Measurements from ENCODE around the gene OPCML.

Gene OPCML

DNA sequence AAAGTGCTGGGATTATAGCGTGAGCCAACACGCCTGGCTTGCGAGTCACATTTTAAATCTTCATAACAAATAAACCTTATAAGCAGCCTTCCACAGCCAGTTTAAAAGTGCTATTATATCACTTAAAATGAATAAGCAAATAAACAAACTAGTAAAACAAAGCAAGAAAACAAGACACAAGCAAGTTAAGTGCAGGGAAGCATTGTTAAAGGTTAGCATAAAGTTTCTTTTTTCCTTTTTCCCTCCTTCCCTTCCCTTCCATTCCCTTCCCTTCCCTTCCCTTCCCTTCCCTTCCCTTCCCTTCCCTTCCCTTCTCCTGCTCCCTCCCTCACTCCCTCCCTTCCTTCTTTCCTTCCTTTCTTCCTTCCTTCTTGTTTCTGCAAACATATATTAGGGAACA lies 278.7 kb downstream of the OPCML start:
- H3K9me3 ChIP-seq (ENCODE audit: low read length), result no peaks in the 10 kb centered on the region
- H3K27ac ChIP-seq (ENCODE audit: low read depth, low read length, poor library complexity, severe bottlenecking), result no peak overlapping the region
- no peak overlapping the region for H3K9ac ChIP-seq (ENCODE audit: low read length)
- H3K27me3 ChIP-seq (ENCODE audit: insufficient read depth, low read length), result no peaks in the 10 kb centered on the region
- no peaks in the 10 kb centered on the region for H3K4me1 ChIP-seq (ENCODE audit: insufficient read depth, low read length, severe bottlenecking)
- no peaks in the 10 kb centered on the region for H3F3A ChIP-seq (ENCODE audit: insufficient read depth, low read length)
- no peak overlapping the region for H3K4me3 ChIP-seq (ENCODE audit: low read depth, low read length, poor library complexity, severe bottlenecking)
- no peak for TF ChIP-seq EZH2 (IDR thresholded peaks at IDR 0.05; ENCODE audit: borderline replicate concordance, low read length)
- TF ChIP-seq, protein P1, sequence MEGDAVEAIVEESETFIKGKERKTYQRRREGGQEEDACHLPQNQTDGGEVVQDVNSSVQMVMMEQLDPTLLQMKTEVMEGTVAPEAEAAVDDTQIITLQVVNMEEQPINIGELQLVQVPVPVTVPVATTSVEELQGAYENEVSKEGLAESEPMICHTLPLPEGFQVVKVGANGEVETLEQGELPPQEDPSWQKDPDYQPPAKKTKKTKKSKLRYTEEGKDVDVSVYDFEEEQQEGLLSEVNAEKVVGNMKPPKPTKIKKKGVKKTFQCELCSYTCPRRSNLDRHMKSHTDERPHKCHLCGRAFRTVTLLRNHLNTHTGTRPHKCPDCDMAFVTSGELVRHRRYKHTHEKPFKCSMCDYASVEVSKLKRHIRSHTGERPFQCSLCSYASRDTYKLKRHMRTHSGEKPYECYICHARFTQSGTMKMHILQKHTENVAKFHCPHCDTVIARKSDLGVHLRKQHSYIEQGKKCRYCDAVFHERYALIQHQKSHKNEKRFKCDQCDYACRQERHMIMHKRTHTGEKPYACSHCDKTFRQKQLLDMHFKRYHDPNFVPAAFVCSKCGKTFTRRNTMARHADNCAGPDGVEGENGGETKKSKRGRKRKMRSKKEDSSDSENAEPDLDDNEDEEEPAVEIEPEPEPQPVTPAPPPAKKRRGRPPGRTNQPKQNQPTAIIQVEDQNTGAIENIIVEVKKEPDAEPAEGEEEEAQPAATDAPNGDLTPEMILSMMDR (IDR thresholded peaks at IDR 0.05; ENCODE audit: low read length), result no peak
- no peaks in the 10 kb centered on the region for H3K79me2 ChIP-seq (ENCODE audit: insufficient read depth, low read length)
- no peaks in the 10 kb centered on the region for H3K9me2 ChIP-seq (ENCODE audit: low read depth, low read length)
- H2AFZ ChIP-seq (ENCODE audit: low read length), result no peak overlapping the region
- no peak overlapping the region for H3K4me2 ChIP-seq (ENCODE audit: low read length)
- H3K36me3 ChIP-seq (ENCODE audit: insufficient read depth, low read length), result no peaks in the 10 kb centered on the region
- H4K20me1 ChIP-seq (ENCODE audit: insufficient read depth, low read length), result no peaks in the 10 kb centered on the region

DNA sequence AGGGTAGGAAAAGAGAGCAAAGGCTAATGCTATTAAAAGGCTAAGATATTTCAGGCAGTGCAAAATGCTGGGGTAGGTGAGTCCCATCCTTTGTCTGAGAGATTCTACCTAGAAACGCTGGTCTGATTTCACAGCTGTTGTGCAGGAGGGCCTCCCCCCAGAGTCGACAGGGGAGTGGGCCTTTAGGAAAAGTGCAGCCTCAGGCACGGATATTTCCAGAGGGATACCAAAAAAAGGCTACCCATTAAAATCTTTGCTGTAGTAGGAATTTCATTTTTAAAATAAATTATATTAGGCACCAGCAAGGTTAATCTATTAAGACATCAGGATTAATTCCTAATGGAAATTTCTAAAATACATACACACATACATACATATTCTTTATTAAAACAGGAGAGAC lies 280.5 kb downstream of the OPCML start:
- Histone ChIP-seq H3K9ac (ENCODE audit: low read length) (no peak overlapping the region), H3K79me2 (ENCODE audit: insufficient read depth, low read length) (no peaks in the 10 kb centered on the region), H3K4me2 (ENCODE audit: low read length) (no peak overlapping the region), H3F3A (ENCODE audit: insufficient read depth, low read length) (no peaks in the 10 kb centered on the region), H3K36me3 (ENCODE audit: insufficient read depth, low read length) (no peaks in the 10 kb centered on the region), H3K27me3 (ENCODE audit: insufficient read depth, low read length) (no peaks in the 10 kb centered on the region), H2AFZ (ENCODE audit: low read length) (no peak overlapping the region), H4K20me1 (ENCODE audit: insufficient read depth, low read length) (no peaks in the 10 kb centered on the region), H3K4me3 (ENCODE audit: low read depth, low read length, poor library complexity, severe bottlenecking) (no peak overlapping the region), H3K9me2 (ENCODE audit: low read depth, low read length) (no peaks in the 10 kb centered on the region), H3K4me1 (ENCODE audit: insufficient read depth, low read length, severe bottlenecking) (no peaks in the 10 kb centered on the region), H3K9me3 (ENCODE audit: low read length) (no peaks in the 10 kb centered on the region), H3K27ac (ENCODE audit: low read depth, low read length, poor library complexity, severe bottlenecking) (no peak overlapping the region)
- TF ChIP-seq EZH2 (IDR thresholded peaks at IDR 0.05; ENCODE audit: borderline replicate concordance, low read length), result no peak

GRCh38 chr11:133249530-133249929 lies 282.8 kb downstream of the OPCML start:
- no peaks in the 10 kb centered on the region for H3K9me2 ChIP-seq (ENCODE audit: low read depth, low read length)
- H3K9me3 ChIP-seq (ENCODE audit: low read length), result no peaks in the 10 kb centered on the region
- H3K9ac ChIP-seq (ENCODE audit: low read length), result no peak overlapping the region
- no peak overlapping the region for H2AFZ ChIP-seq (ENCODE audit: low read length)
- no peak overlapping the region for H3K4me2 ChIP-seq (ENCODE audit: low read length)
- H3K4me1 ChIP-seq (ENCODE audit: insufficient read depth, low read length, severe bottlenecking), result no peaks in the 10 kb centered on the region
- no peaks in the 10 kb centered on the region for H3F3A ChIP-seq (ENCODE audit: insufficient read depth, low read length)
- H3K27me3 ChIP-seq (ENCODE audit: insufficient read depth, low read length), result no peaks in the 10 kb centered on the region
- TF ChIP-seq, protein P1 (IDR thresholded peaks at IDR 0.05; ENCODE audit: low read length), result no peak
- no peak for TF ChIP-seq EZH2 (IDR thresholded peaks at IDR 0.05; ENCODE audit: borderline replicate concordance, low read length)
- no peak overlapping the region for H3K4me3 ChIP-seq (ENCODE audit: low read depth, low read length, poor library complexity, severe bottlenecking)
- no peak overlapping the region for H3K27ac ChIP-seq (ENCODE audit: low read depth, low read length, poor library complexity, severe bottlenecking)
- H3K79me2 ChIP-seq (ENCODE audit: insufficient read depth, low read length), result no peaks in the 10 kb centered on the region
- H4K20me1 ChIP-seq (ENCODE audit: insufficient read depth, low read length), result no peaks in the 10 kb centered on the region
- H3K36me3 ChIP-seq (ENCODE audit: insufficient read depth, low read length), result no peaks in the 10 kb centered on the region

DNA sequence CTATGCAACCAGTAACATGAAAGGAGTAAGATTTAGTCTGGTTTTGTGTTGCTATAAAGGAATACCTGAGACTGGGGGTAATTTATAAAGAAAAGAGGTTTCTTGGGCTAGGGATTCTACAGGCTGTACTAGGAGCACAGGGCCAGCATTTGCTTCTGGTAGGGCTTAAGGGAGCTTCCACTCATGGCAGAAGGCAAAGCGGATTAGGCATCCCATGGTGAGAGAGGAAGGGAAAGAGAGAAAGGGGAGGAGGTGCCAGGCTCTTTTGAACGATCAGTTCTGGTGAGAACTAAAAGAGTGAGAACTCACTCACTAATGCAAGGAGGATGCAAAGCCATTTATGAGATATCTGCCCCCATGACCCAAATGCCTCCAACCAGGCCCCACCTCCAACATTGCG lies 283.2 kb downstream of the OPCML start:
- Histone ChIP-seq H3K9ac (ENCODE audit: low read length) (no peak overlapping the region), H4K20me1 (ENCODE audit: insufficient read depth, low read length) (no peaks in the 10 kb centered on the region), H3K9me2 (ENCODE audit: low read depth, low read length) (no peaks in the 10 kb centered on the region), H3K4me3 (ENCODE audit: low read depth, low read length, poor library complexity, severe bottlenecking) (no peak overlapping the region), H3K36me3 (ENCODE audit: insufficient read depth, low read length) (no peaks in the 10 kb centered on the region), H3F3A (ENCODE audit: insufficient read depth, low read length) (no peaks in the 10 kb centered on the region), H3K79me2 (ENCODE audit: insufficient read depth, low read length) (no peaks in the 10 kb centered on the region), H3K4me2 (ENCODE audit: low read length) (no peak overlapping the region), H3K4me1 (ENCODE audit: insufficient read depth, low read length, severe bottlenecking) (no peaks in the 10 kb centered on the region), H2AFZ (ENCODE audit: low read length) (no peak overlapping the region), H3K27ac (ENCODE audit: low read depth, low read length, poor library complexity, severe bottlenecking) (no peak overlapping the region), H3K9me3 (ENCODE audit: low read length) (no peaks in the 10 kb centered on the region), H3K27me3 (ENCODE audit: insufficient read depth, low read length) (no peaks in the 10 kb centered on the region)
- TF ChIP-seq, protein P1 (IDR thresholded peaks at IDR 0.05; ENCODE audit: low read length), result no peak
- TF ChIP-seq EZH2 (IDR thresholded peaks at IDR 0.05; ENCODE audit: borderline replicate concordance, low read length), result no peak

Measured in OCI-LY1 (cell line).